GM13976 (cell line): Measurements from ENCODE around the gene CGRRF1.

Experiments used
- DNase-seq: peaks from one replicate; pipeline ENCODE4 v3.0.0; 2012; ENCODE audit warnings: low spot score
- CTCF ChIP-seq: IDR thresholded peaks from 2 replicates; pipeline ENCODE4 v1.5.1; 2012; ENCODE audit warnings: borderline replicate concordance, mild to moderate bottlenecking; ENCODE audit not compliant: insufficient read depth; ENCODE audit errors: extremely low read depth, missing control alignments, control extremely low read depth
- in situ Hi-C: fragments of 300-500 bp; cut with MboI; formaldehyde crosslinking; loops from one replicate; pipeline ENCODE4 v1.12.0; 2022; ENCODE audit warnings: low sequenced_read_pairs, mixed read lengths, inconsistent platforms; ENCODE audit not compliant: unreplicated experiment

CGRRF1 gene

GRCh38 chr14:54481695-54482094 lies 28.0 kb upstream of the CGRRF1 start:
- no peak for TF ChIP-seq CTCF
- no peak for DNase-seq
- in situ Hi-C loops = no loop called here

- in situ Hi-C loops = no loop called here
- TF ChIP-seq CTCF = no peak
- DNase-seq = no peak
Measured at GRCh38 chr14:54483073-54483745, 26.5 kb upstream of the CGRRF1 start.

- no peak for TF ChIP-seq CTCF
- no peak for DNase-seq
- in situ Hi-C loops = no loop called here
Measured at GRCh38 chr14:54483846-54484245, 25.9 kb upstream of the CGRRF1 start.

GRCh38 chr14:54486685-54487084 lies 23.0 kb upstream of the CGRRF1 start:
- no peak for TF ChIP-seq CTCF
- peak; percentile 22 for DNase-seq
- in situ Hi-C loops = no loop called here

- peak; percentile 23 for DNase-seq
- no peak for TF ChIP-seq CTCF
- in situ Hi-C loops = no loop called here
Measured at GRCh38 chr14:54487771-54488170, 21.9 kb upstream of the CGRRF1 start.

- TF ChIP-seq CTCF = no peak
- no peak for DNase-seq
- in situ Hi-C loops = no loop called here
Measured at GRCh38 chr14:54488318-54488645, 21.4 kb upstream of the CGRRF1 start.

- TF ChIP-seq CTCF = peak; percentile 26
- peak; percentile 94 for DNase-seq
- in situ Hi-C loops = no loop called here
Measured at GRCh38 chr14:54488646-54489317, 20.9 kb upstream of the CGRRF1 start, which contains the start of gene GMFB. Gene GMFB, minus strand, starts transcription at chr14:54488980. Its CDS starts 53 bp downstream, at chr14:54488927.
